HL-60 (cell line): ENCODE results near the gene TRAT1.
"Not testable (repeated sequence)": the region's sequence is repeated elsewhere in the genome, so short reads cannot be mapped to it uniquely, and the experiment has no call there.

ENCODE experiments used
- DNase-seq, 2 experiments: peaks; one replicate each; pipeline ENCODE4 v3.0.0-alpha.2; 2010 to 2020; ENCODE audit warnings: low read depth in 1 of 2, low spot score in 1 of 2
- H3K27ac ChIP-seq: fragments of 250-450 bp; sonication (Bioruptor Pico); replicated peaks from 2 replicates; pipeline ENCODE4 v1.5.1; 2020; ENCODE audit warnings: mild to moderate bottlenecking, moderate library complexity
- H3K27me3 ChIP-seq: fragments of 250-450 bp; sonication (Bioruptor Pico); 2 replicates; pipeline ENCODE4 v1.5.1; 2021; ENCODE audit warnings: mild to moderate bottlenecking, moderate library complexity; ENCODE audit not compliant: insufficient read depth, poor library complexity, severe bottlenecking
- H3K4me3 ChIP-seq: replicated peaks from 2 replicates; pipeline ENCODE4 v1.5.1; 2011; ENCODE audit warnings: mild to moderate bottlenecking, control low read depth, low read length; ENCODE audit not compliant: insufficient read depth
- CTCF ChIP-seq: IDR thresholded peaks from one replicate; pipeline ENCODE4 v1.5.1; 2011; ENCODE audit warnings: low read length, control low read depth, inconsistent platforms; ENCODE audit not compliant: insufficient read depth
- GABPA ChIP-seq: IDR thresholded peaks from 2 replicates; pipeline ENCODE4 v1.6.1; 2012; ENCODE audit warnings: low read depth
- POLR2AphosphoS5 ChIP-seq: IDR thresholded peaks from 2 replicates; pipeline ENCODE4 v1.6.1; 2012; ENCODE audit warnings: low read depth
- SPI1 ChIP-seq: IDR thresholded peaks from 2 replicates; pipeline ENCODE4 v1.6.1; 2012; ENCODE audit warnings: low read depth, mild to moderate bottlenecking, borderline replicate concordance
- TF ChIP-seq, protein P1 (sequence below): IDR thresholded peaks from 2 replicates; pipeline ENCODE4 v1.6.1; 2012; ENCODE audit warnings: low read depth; ENCODE audit not compliant: insufficient replicate concordance

Gene TRAT1

DNA sequence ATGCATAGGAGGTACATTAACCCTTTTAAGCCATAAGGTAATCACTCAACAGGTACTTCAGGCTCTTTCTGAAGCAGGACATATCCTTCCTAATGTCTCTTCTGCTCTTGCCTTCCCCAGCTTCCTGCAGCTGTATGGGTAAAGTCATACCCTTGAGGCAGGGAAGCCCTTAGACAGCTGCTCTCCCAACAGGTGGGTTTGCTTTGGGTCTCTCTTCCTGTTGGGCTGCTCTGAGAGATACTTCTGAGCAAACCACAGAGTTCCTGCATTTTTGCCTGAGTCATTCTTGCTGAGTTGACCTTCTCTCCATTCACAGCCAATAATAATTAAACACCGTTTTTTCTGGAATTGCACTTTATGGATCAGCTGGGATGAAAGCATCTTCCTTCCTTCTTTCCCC, 2.0 kb upstream of the TRAT1 start:
- H3K27me3 ChIP-seq: no peaks in the 10 kb centered on the region
- DNase-seq: no peak
- no peak overlapping the region for H3K27ac ChIP-seq
- H3K4me3 ChIP-seq: no peak overlapping the region
- no peak for TF ChIP-seq GABPA
- TF ChIP-seq SPI1: no peak

- H3K27ac ChIP-seq: no peak overlapping the region
- H3K4me3 ChIP-seq: no peak overlapping the region
- no peaks in the 10 kb centered on the region for H3K27me3 ChIP-seq
- DNase-seq: no peak
- no peak for TF ChIP-seq SPI1
- TF ChIP-seq, protein P1, sequence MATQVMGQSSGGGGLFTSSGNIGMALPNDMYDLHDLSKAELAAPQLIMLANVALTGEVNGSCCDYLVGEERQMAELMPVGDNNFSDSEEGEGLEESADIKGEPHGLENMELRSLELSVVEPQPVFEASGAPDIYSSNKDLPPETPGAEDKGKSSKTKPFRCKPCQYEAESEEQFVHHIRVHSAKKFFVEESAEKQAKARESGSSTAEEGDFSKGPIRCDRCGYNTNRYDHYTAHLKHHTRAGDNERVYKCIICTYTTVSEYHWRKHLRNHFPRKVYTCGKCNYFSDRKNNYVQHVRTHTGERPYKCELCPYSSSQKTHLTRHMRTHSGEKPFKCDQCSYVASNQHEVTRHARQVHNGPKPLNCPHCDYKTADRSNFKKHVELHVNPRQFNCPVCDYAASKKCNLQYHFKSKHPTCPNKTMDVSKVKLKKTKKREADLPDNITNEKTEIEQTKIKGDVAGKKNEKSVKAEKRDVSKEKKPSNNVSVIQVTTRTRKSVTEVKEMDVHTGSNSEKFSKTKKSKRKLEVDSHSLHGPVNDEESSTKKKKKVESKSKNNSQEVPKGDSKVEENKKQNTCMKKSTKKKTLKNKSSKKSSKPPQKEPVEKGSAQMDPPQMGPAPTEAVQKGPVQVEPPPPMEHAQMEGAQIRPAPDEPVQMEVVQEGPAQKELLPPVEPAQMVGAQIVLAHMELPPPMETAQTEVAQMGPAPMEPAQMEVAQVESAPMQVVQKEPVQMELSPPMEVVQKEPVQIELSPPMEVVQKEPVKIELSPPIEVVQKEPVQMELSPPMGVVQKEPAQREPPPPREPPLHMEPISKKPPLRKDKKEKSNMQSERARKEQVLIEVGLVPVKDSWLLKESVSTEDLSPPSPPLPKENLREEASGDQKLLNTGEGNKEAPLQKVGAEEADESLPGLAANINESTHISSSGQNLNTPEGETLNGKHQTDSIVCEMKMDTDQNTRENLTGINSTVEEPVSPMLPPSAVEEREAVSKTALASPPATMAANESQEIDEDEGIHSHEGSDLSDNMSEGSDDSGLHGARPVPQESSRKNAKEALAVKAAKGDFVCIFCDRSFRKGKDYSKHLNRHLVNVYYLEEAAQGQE: no peak
- no peak for TF ChIP-seq CTCF
- no peak for TF ChIP-seq GABPA
- no peak for TF ChIP-seq POLR2AphosphoS5
These were observed 641 bp downstream of the TRAT1 start for GRCh38 chr3:108823227-108823626.

DNA sequence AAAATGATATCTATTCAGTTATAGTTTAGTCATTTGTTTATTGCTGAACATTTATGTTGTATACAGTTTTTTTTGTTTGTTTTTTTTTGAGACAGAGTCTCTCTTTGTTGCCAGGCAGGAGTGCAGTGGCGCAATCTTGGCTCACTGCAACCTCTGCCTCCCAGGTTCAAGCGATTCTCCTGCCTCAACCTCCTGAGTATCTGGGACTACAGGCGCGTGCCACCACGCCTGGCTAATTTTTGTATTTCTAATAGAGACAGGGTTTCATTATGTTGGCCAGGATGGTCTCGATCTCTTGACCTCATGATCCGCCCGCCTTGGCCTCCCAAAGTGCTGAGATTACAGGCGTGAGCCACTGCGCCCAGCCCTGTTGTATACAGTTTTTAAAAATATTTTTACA, 1.2 kb downstream of the TRAT1 start:
- not testable (repeated sequence) for H3K27me3 ChIP-seq, H3K4me3 ChIP-seq, DNase-seq, H3K27ac ChIP-seq

GRCh38 chr3:108826309-108827187, 4.0 kb downstream of the TRAT1 start:
- Histone ChIP-seq H3K4me3 (no peak overlapping the region), H3K27ac (no peak overlapping the region), H3K27me3 (no peaks in the 10 kb centered on the region)
- DNase-seq: no peak
- no peak for TF ChIP-seq CTCF
- no peak for TF ChIP-seq SPI1
- TF ChIP-seq, protein P1: no peak

GRCh38 chr3:108830381-108830780, 7.8 kb downstream of the TRAT1 start:
- no peak overlapping the region for H3K27ac ChIP-seq
- TF ChIP-seq CTCF: no peak
- DNase-seq: no peak
- no peak overlapping the region for H3K4me3 ChIP-seq
- no peaks in the 10 kb centered on the region for H3K27me3 ChIP-seq
